ENCODE results near the gene FGD4. TPM values are rescaled to one million over a fixed set of nuclear protein-coding genes. Genes with fewer than 3 reads are reported as not detected.
A peak's percentile ranks its signal among the peaks of the same experiment; 100 is the strongest.
"Not testable (repeated sequence)": the region's sequence is repeated elsewhere in the genome, so short reads cannot be mapped to it uniquely, and the experiment has no call there.

FGD4 gene
- total RNA-seq, 1 donor, result 55.6 TPM

- peak; percentile 51 for DNase-seq (ENCODE audit: low read depth)
- H3K4me3 ChIP-seq (ENCODE audit: low read depth, low read length), result no peak overlapping the region
- TF ChIP-seq CTCF (IDR thresholded peaks at IDR 0.05; ENCODE audit: insufficient read depth, low read length), result no peak
Observed at GRCh38 chr12:32501835-32502333, 102.5 kb downstream of the FGD4 start.

- DNase-seq (ENCODE audit: low read depth), result peak; percentile 80
- H3K4me3 ChIP-seq (ENCODE audit: low read depth, low read length), result no peak overlapping the region
- TF ChIP-seq CTCF (IDR thresholded peaks at IDR 0.05; ENCODE audit: insufficient read depth, low read length), result no peak
Observed at GRCh38 chr12:32502693-32503502, 103.5 kb downstream of the FGD4 start.

GRCh38 chr12:32503730-32504129 lies 104.4 kb downstream of the FGD4 start:
- no peak for TF ChIP-seq CTCF (IDR thresholded peaks at IDR 0.05; ENCODE audit: insufficient read depth, low read length)
- no peak overlapping the region for H3K4me3 ChIP-seq (ENCODE audit: low read depth, low read length)
- no peak for DNase-seq (ENCODE audit: low read depth)

GRCh38 chr12:32504591-32504990 lies 105.2 kb downstream of the FGD4 start:
- DNase-seq (ENCODE audit: low read depth), result no peak
- no peak for TF ChIP-seq CTCF (IDR thresholded peaks at IDR 0.05; ENCODE audit: insufficient read depth, low read length)
- no peak overlapping the region for H3K4me3 ChIP-seq (ENCODE audit: low read depth, low read length)

- no peak for DNase-seq (ENCODE audit: low read depth)
- H3K4me3 ChIP-seq (ENCODE audit: low read depth, low read length), result no peak overlapping the region
- no peak for TF ChIP-seq CTCF (IDR thresholded peaks at IDR 0.05; ENCODE audit: insufficient read depth, low read length)
Observed at GRCh38 chr12:32505067-32505945, 105.9 kb downstream of the FGD4 start.

GRCh38 chr12:32507096-32507941 lies 108.0 kb downstream of the FGD4 start:
- DNase-seq (ENCODE audit: low read depth); H3K4me3 ChIP-seq (ENCODE audit: low read depth, low read length): not testable (repeated sequence)

All from fibroblast of the aortic adventitia (primary cell).